WERI-Rb-1 (cell line): ENCODE results near the gene TXN2.
A peak's percentile ranks its signal among the peaks of the same experiment; 100 is the strongest.

Source experiments
- DNase-seq: peaks from one replicate; pipeline ENCODE4 v3.0.0-alpha.2; 2020
- H3K27ac ChIP-seq: fragments of 250-450 bp; sonication (Bioruptor Pico); 2 replicates; pipeline ENCODE4 v1.5.1; 2020; ENCODE audit warnings: mild to moderate bottlenecking, moderate library complexity
- H3K27me3 ChIP-seq: fragments of 250-450 bp; sonication (Bioruptor Pico); 2 replicates; pipeline ENCODE4 v1.5.1; 2021; ENCODE audit warnings: mild to moderate bottlenecking, low read depth, moderate library complexity; ENCODE audit not compliant: insufficient read depth, severe bottlenecking
- H3K36me3 ChIP-seq: fragments of 250-450 bp; sonication (Bioruptor Pico); 2 replicates; pipeline ENCODE4 v1.5.1; 2020; ENCODE audit warnings: mild to moderate bottlenecking, moderate library complexity
- H3K4me3 ChIP-seq: 2 replicates; pipeline ENCODE4 v1.5.1; 2011; ENCODE audit warnings: low read depth, mild to moderate bottlenecking, control low read depth, low read length
- H3K9me3 ChIP-seq: fragments of 250-450 bp; sonication (Bioruptor Pico); 2 replicates; pipeline ENCODE4 v1.5.1; 2021; ENCODE audit warnings: mild to moderate bottlenecking, moderate library complexity; ENCODE audit not compliant: severe bottlenecking
- TF ChIP-seq, protein P1 (sequence below): IDR thresholded peaks from 2 replicates; pipeline ENCODE4 v1.5.1; 2011; ENCODE audit warnings: low read depth, mild to moderate bottlenecking, control low read depth, inconsistent platforms, low read length

The TXN2 gene

DNA sequence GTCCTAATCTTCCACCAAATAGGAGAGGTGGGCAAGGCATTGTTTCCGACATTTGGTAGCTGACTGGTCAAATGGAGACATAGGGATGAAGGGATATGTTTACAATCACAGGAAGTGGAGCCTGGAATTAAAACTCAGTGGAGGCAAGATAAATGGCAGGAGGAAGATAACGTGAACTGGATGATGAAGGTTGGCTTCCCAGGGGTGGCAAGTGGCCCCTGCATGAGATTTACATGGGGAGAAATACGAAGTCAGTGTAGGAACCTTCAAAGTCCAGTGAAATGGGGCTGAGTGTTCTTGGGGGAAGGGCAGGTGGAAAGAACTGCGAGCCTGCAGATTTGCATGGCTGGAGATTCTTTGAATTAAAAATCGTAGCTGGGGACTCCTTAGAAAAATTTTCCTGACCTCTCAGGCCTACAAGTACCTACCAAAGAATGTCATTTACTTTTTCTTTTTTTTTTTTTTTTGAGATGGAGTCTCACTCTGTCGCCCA, 26.1 kb upstream of the TXN2 start:
- TF ChIP-seq, protein P1, sequence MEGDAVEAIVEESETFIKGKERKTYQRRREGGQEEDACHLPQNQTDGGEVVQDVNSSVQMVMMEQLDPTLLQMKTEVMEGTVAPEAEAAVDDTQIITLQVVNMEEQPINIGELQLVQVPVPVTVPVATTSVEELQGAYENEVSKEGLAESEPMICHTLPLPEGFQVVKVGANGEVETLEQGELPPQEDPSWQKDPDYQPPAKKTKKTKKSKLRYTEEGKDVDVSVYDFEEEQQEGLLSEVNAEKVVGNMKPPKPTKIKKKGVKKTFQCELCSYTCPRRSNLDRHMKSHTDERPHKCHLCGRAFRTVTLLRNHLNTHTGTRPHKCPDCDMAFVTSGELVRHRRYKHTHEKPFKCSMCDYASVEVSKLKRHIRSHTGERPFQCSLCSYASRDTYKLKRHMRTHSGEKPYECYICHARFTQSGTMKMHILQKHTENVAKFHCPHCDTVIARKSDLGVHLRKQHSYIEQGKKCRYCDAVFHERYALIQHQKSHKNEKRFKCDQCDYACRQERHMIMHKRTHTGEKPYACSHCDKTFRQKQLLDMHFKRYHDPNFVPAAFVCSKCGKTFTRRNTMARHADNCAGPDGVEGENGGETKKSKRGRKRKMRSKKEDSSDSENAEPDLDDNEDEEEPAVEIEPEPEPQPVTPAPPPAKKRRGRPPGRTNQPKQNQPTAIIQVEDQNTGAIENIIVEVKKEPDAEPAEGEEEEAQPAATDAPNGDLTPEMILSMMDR, result no peak
- H3K27ac ChIP-seq, result peak overlapping the region; percentile 90
- peaks cover 58% of the 10 kb centered on the region for H3K36me3 ChIP-seq

DNA sequence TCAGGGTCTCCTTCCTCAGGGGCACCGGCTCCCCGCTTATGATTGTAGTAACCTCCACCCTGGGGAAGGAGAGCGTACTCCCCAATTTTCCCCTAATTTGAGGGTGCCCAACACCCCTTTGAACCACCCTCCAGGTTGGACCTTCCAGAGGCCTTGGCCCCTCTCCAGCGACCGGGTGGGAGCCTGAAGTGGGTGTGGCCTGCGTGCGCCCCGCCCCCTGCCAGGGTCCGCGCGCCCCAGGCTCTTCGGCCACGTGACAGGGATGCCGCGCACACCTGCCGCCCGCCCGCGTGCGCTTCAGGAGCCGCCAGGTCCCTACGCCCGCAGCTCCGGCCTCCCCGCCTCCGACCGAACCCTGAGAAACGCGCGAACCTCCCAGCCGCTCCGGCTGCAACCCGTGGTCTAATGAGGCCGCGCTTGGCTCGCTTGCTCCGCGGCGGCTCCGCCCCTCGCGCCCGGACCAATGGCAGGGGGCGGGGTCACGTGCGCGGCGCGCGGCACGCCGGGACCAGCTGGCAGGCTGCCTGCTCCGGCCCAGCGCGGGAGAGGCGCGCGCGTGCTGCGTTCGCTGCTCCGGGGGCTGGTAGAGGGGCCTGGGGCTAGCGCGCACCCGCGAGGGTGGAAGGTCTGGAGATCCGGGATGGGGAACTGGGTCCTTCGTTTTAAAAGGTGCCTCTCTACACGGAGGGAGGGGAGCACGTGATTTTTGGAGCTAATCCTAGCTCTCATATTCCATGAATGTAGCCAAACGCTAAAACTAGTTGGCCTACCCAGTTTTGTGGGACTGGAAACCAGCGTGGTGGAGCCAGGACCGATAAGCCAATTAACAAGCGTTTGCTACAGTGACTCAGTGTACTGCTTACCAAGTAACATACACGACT, 25.4 kb upstream of the TXN2 start, which contains the start of gene FOXRED2:
TSS of gene FOXRED2 (minus strand) at position 404 of the 881 bp plus-strand sequence. CDS start 618 bp downstream, outside the sequence.
- TF ChIP-seq, protein P1, result no peak
- H3K36me3 ChIP-seq, result peaks cover 58% of the 10 kb centered on the region
- H3K27me3 ChIP-seq, result no peaks in the 10 kb centered on the region
- DNase-seq, result peak; percentile 90
- no peaks in the 10 kb centered on the region for H3K9me3 ChIP-seq
- H3K4me3 ChIP-seq, result peak within 1 kb of the TSS; percentile 58
- peak within 1 kb of the TSS; percentile 90 for H3K27ac ChIP-seq

More for the DNA sequence above, 26.1 kb upstream of the TXN2 start:
- Histone ChIP-seq H3K4me3 (peak overlapping the region; percentile 58), H3K9me3 (no peaks in the 10 kb centered on the region), H3K27me3 (no peaks in the 10 kb centered on the region)
- DNase-seq, result no peak

DNA sequence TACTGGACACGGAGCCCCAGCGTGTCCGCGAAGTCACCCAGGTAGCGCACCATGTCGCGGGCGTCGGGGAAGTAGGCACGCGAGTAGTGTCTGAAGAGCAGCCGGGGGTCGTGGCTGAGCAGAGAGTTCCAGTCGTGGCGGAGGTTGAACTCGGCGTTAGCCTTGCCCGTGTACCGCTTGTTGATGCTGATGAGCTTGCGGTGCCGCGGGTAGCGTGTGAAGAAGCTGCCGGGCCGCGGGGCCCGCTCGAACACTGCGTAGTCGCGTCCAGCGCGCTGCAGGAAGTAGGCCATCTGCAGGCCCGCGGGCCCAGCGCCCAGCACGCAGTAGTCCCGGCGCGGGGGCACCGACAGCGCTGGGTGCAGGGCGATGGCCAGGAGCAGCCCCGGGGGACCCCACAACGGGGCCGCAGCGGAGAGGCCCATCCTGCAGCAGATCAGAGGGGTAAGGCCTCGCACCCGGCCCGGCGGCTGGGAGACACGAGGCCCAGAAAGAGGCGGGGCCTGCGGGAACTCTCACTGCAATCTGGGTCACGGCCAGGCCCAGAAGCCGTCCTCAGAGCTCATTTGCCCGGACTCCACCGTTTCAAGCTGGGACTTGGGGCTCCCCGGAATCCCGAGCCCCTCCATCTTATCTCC, 24.7 kb upstream of the TXN2 start:
- no peaks in the 10 kb centered on the region for H3K9me3 ChIP-seq
- TF ChIP-seq, protein P1, result no peak
- H3K27me3 ChIP-seq, result no peaks in the 10 kb centered on the region
- no peak for DNase-seq
- H3K36me3 ChIP-seq, result peaks cover 58% of the 10 kb centered on the region
- peak overlapping the region; percentile 58 for H3K4me3 ChIP-seq
- peak overlapping the region; percentile 90 for H3K27ac ChIP-seq

DNA sequence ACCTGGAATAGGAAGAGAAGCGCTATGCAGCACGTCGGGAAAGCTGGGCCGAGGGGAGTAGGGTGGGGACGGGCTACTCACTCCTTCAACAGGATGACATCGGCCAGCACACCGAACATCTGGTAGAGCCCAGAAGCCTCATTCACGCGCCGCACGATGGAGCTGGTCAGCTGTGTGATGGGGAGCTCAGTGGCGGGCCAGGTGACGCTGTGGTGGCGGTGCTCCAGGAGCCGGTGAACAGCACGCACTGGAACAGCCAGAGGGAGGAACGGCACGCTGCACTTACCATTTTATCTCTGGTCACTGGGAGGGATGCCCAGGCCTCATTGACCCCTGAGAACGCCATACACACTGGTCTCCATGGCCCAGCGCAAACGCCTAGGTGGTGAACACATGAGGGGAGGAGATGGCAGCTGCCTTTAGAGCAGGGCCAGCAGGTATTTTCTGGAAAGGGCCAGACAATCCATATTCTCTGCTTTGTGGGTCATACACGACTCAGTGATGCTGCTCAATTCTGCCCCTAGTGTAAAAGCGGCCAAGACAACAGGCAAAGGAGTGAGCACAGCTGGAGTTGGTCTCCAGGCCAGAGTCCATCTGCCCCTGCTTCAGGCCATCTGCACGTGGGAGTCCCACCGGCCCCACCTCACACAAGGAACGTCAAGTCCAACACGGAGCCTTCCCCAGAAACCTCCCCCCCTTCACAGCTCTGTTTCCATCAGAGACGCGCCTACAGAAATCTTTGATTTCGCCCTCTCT, 16.6 kb upstream of the TXN2 start:
- Histone ChIP-seq H3K27ac (no peak overlapping the region), H3K4me3 (no peak overlapping the region), H3K9me3 (no peaks in the 10 kb centered on the region), H3K27me3 (no peaks in the 10 kb centered on the region), H3K36me3 (peaks cover 93% of the 10 kb centered on the region)
- TF ChIP-seq, protein P1, result 0 out of 2 replicates have a peak, but pooled peaks have one; percentile 12
- DNase-seq, result peak; percentile 14

DNA sequence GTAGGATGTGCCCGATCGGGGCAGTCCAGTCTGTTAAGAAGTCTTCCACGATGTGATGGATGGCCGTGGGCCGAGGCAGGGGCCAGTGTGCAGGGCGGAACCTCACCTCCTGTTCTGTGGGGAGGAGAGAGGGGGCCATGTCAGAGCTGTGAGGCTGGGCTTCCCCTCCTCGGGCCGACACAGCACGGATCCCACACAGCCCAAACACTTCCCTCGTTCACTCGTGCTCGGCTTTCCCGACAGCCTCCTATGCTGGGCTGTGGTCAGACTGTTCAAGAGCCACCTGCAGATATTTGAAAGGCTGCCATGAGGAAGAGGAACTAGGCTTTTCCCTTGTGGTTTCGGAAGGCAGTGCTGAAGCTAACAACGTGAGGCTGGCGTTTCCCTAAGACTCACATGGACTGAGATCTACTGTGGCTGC, 12.3 kb upstream of the TXN2 start:
- Histone ChIP-seq H3K9me3 (no peaks in the 10 kb centered on the region), H3K36me3 (peaks cover 90% of the 10 kb centered on the region), H3K27ac (no peak overlapping the region), H3K4me3 (no peak overlapping the region), H3K27me3 (no peaks in the 10 kb centered on the region)
- TF ChIP-seq, protein P1, result no peak
- no peak for DNase-seq
